GM23248 (cell line): ENCODE results near the gene TRAF3IP1.

Source experiments
- EZH2 ChIP-seq: fragments of 200-600 bp; sonication (generic); IDR thresholded peaks from 2 replicates; pipeline ENCODE4 v1.6.1; 2018; ENCODE audit warnings: antibody characterized with exemption, mild to moderate bottlenecking; ENCODE audit not compliant: insufficient read depth, poor library complexity, severe bottlenecking
- EZH2phosphoT487 ChIP-seq: fragments of 200-600 bp; sonication (generic); IDR thresholded peaks from 2 replicates; pipeline ENCODE4 v1.6.1; 2018; ENCODE audit warnings: antibody characterized with exemption, moderate library complexity, mild to moderate bottlenecking, low read depth; ENCODE audit not compliant: insufficient read depth

DNA sequence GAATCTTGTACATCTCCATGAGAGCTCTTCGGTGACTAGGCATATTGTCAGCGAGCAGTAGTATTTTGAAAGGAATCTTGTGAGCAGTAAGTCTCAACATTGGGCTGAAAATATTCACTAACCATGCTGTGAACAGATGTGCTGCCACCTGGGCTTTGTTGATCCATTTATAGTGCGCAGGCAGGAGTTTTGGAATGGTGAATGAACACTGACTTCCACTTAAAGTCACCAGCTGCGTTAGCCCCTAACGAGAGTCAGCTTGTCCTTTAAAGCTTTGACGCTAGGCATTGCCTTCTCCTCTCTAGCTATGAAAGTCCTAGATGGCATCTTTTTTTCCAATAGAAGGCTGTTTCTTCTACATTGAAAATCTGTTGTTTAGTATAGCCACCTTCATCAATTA lies 110.5 kb downstream of the TRAF3IP1 start:
- TF ChIP-seq EZH2phosphoT487, result no peak
- TF ChIP-seq EZH2, result no peak
